GM19351 (cell line): ENCODE measurements around the gene IL22RA2.
"Not testable (repeated sequence)": the region's sequence is repeated elsewhere in the genome, so short reads cannot be mapped to it uniquely, and the experiment has no call there.

Experiments used
- ATAC-seq: cut with Tn5 transposase; IDR thresholded peaks from one replicate; pipeline ENCODE4 v1.9.1; 2021; ENCODE audit warnings: mild to moderate bottlenecking, moderate library complexity; ENCODE audit not compliant: unreplicated experiment

Gene IL22RA2

DNA sequence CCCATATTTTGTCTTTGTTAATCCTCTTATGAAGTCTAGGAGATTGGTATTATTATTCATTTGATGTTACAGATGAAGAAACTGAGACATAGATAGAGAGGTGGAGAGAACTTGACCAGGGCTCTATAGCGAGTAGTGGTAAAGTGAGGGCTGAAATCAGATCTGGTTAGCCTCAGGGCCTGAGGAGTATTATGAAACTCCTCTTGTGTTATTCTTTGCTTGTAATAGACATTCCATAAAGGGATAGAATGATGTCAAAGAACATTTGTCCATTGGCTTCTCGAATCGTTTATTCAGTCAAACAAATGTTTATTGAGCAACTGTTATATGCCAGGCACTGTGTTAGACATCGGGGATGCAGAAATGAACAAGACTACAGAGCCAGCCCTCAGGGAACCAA is at the start of gene IL22RA2:
IL22RA2 (minus strand) TSS at position 144 of the 400 bp plus-strand sequence. CDS start 11,895 bp downstream, outside the sequence.
- no peak for ATAC-seq

GRCh38 chr6:137222381-137222780 is 48.9 kb upstream of the IL22RA2 start:
- no peak for ATAC-seq

DNA sequence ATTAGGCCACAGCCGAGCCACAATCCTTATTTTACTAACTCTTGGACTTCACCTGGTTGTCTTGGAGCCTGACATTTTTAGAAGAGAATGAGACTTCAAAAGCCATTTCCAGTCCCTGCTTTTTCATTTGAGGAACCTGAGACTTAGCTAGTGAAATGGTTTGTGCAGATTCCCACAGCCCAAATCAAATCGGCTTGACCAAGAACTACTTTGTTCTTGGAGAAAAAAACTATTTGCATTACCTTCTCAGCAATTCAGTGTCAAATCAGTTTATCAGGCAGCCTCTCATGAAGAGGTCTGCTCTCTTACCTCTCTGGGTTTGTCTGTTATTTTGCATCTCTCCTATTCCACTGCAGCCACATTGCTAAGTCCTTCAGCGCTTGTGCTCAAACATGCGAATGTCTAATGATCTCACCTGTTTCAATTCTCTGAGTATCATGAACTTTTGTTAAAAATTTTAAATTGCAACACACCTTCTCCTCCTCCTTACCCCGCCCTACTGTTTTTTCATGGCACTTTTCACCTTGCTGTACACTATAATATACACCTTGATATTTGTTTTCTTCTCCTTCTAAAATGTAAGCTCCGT is 46.3 kb upstream of the IL22RA2 start:
- peak; percentile 1 for ATAC-seq

DNA sequence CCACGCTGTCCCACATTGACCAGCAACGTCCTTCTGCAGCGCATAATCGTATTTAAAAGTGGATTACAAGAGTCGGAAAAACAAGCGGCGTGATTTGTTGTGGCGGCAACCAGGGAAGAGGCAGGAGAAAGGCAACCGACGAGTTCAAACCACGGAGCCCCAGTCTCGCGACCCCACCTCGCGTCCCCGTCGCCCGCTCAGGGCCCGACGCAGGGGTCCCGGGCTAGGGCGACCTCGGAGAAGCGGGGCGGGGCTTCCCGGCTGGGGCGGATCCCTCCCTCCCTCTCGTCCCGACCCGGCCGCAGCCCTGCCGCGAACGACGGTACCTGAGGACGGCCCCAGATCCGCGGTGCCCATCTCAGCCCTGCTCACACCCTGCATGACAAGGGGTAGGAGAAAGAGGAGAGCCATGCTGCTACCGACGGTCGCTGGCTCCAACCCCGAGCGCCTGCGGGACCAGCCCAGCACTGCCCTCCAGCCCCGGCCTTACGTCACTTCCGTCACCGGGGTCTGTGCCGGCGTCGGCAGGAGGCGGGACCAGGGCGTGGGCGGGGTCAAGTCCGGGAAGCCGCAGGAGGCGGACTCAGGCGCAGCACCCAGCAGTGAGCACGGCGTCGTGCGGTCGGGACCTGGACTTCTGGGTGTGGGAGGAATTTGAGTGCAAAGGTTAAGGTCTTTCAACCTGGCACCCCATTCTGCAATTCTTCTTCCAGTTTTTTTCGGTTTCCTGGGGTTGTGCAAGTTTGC is 45.6 kb upstream of the IL22RA2 start, which contains the start of gene IFNGR1:
IFNGR1 (minus strand) TSS at position 469 of the 747 bp plus-strand sequence; CDS start at position 411, 58 bp downstream.
- ATAC-seq = peak; percentile 74

DNA sequence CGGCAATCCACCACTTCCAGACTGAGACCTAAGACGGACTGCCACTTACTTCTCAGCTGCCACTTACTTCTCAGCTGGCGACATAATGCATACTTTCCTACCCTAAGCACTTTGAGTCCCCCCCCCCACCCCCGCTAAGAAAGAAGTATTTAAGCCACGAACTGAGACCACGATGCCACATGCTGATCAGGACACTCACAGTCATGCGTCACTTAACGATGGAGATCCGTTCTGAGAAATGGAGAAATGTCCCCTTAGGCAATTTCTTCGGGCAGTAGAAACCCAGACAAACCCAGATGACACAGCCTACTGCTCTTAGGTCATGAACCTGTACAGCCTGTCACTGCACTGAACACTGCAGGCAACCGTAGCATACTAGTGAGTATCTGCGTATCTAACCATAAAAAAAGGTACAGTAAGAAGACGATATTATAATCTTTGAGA is 45.1 kb upstream of the IL22RA2 start:
- peak; percentile 36 for ATAC-seq

- peak; percentile 24 for ATAC-seq
Observed at GRCh38 chr6:137217801-137218472, 44.5 kb upstream of the IL22RA2 start.

DNA sequence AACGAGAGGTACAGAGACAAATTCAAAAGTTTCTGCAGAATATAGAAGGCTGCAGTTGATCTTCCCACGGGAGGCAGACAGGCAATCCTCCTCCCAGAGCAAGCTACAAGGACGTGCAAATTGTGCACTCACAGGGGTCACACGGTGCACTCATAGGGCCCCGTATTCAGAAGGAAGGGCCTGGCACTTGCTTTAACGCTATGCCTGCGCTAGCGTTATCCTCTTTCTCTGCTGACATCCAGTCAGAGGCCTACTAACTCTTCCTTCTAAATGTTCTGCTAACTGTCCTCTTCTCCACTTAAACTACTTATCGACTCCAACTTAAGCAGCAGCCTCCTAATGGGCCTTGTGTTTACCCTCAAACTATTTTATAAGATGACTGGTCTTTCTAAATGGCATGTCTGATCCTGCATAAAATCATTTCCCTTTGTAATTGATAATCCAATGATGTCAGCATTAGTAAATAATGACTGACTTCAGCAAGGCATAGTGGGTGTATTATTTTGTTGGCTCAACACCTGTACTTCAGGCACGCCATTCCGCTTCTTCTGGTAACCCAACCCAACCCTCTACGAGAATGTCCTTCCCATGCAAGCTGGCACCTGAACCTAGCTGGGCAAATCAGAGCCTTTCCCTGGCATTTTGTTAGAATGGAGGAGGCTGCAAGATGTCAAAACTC is 43.6 kb upstream of the IL22RA2 start:
- no peak for ATAC-seq

DNA sequence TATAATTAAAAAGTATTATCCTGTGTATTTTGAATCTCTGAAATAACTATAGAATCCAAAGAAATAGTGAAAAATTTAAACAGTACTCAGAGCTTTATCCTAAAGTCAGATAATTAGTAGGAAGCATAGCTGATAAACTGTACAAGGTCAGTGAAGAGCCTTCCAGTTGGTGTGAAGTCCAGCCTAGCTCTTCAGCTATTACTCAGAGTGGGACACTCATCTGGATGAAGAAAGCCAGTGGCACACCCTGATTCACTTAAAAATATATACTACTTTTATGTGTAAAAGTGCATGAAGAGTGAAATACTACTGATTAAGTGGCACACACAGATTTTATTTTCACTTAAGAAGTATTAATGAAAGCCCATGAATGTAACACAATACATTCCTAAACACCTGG is 42.7 kb upstream of the IL22RA2 start:
- ATAC-seq = no peak

DNA sequence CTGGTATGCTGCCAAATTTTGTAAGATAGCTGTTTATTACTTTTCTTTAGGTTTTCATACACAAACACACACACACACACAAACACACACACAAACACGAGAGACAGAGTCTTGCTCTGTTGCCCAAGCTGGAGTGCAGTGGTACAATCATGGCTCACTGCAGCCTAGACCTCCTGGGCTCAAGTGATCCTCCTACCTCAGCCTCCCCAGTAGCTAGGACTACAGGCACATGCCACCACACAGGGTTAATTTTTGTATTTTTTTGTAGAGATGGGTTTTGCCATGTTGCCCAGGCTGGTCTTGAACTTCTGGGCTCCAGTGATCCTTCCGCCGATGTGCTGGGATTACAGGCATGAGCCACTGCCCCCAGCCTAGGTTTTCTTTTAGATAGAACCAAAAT is 42.2 kb upstream of the IL22RA2 start:
- not testable (repeated sequence) for ATAC-seq

GRCh38 chr6:137214931-137215330 is 41.5 kb upstream of the IL22RA2 start:
- ATAC-seq = no peak

DNA sequence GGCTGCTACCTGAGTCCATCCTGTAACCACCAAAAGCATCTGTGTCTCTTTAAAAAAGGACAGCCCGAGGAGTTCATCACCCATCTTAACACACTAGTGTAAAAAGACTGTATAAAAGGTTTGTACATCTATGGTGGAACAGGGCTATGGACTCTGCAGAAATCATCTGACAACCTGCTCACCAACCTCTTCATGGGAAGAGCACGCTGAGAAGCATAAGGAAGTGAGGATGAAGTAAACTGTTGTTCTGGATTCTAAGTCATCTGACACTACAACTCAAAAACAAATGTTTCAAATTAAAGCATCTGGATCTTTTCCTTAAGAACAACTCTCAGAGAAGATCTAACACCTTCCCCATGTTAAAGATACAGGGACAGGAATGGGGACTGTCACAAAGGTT is 40.4 kb upstream of the IL22RA2 start:
- no peak for ATAC-seq

DNA sequence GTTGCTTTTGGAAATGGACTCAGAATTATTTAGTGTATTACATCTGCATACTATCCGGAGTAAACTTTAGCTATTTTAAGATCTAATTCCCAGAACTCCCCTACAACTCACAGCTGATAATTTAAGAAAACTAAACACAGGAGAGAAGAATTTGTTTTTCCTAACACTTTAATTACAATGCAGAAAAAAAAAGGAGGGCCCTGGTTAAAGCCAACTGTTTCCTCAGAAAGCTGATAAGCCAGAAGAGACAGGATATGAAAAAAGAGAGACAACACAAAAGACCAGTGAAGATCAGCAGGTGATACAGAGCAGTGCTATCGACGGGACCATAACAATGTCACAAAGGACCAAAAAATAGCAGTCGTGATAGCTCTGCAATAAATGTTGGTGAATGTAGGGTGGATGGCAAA is 39.9 kb upstream of the IL22RA2 start:
- ATAC-seq = no peak

DNA sequence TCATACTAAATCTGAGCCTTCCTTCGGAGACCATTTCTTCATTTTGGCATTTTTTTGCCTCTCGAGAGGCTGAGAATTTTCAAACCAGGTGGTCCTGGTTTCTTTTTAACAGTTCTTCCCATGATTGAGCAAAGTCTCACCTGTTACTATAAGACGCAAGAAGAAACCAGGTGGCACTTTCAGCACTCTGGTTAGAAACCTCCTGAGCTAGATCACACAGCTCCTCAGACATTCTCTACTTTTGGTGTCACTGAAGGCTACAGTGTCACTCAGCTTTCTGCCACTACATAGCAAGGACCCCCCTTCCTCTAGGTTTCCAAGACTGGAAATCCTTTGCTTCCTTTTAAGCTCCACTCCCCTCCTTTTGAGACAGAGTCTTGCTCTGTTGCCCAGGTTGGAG is 38.5 kb upstream of the IL22RA2 start:
- no peak for ATAC-seq

- no peak for ATAC-seq
Observed at GRCh38 chr6:137210903-137211302, 37.5 kb upstream of the IL22RA2 start.

DNA sequence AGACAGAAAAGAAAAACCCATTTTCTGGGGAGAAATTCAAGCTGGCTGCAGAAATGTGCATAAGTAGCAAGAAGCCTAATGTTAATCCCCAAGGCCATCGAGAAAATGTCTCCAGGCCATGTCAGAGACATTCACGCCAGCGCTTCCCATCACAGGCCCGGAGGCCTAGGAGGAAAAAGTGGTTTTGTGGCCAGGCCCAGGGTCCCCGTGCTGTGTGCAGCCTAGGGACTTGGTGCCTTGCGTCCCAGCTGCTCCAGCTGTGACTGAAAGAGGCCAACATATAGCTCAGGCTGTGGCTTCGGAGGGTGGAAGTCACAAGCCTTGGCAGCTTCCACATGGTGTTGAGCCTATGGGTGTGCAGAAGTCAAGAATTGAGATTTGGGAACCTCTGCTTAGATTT is 34.8 kb upstream of the IL22RA2 start:
- ATAC-seq = no peak

DNA sequence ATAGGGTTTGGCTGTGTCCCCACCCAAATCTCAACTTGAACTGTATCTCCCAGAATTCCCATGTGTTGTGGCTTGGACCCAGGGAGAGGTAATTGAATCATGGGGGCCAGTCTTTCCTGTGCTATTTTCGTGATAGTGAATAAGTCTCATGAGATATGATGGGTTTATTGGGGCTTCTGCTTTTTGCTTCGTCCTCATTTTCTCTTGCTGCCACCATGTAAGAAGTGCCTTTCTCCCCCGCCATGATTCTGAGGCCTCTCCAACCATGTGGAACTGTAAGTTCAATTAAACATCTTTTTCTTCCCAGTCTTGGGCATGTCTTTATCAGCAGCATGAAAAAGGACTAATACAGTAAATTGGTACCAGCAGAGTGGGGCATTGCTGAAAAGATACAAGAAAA is 34.0 kb upstream of the IL22RA2 start:
- not testable (repeated sequence) for ATAC-seq

GRCh38 chr6:137206577-137206976 is 33.1 kb upstream of the IL22RA2 start:
- ATAC-seq = no peak

- no peak for ATAC-seq
Observed at GRCh38 chr6:137203256-137203655, 29.8 kb upstream of the IL22RA2 start.

- ATAC-seq = no peak
Observed at GRCh38 chr6:137202078-137202477, 28.6 kb upstream of the IL22RA2 start.

GRCh38 chr6:137201006-137201405 is 27.6 kb upstream of the IL22RA2 start:
- no peak for ATAC-seq

GRCh38 chr6:137200288-137200687 is 26.8 kb upstream of the IL22RA2 start:
- no peak for ATAC-seq
